Neural cell (in vitro differentiated cells): ENCODE measurements around the gene RBBP7. TPM values are rescaled to one million over a fixed set of nuclear protein-coding genes. Genes with fewer than 3 reads are reported as not detected.

Experiments
- H2AFZ ChIP-seq: fragments of 200-600, 300-800 bp; sonication (generic), shearing (Covaris generic); 2 replicates; pipeline ENCODE4 v1.6.0; 2014; ENCODE audit warnings: low read depth, mild to moderate bottlenecking, antibody characterized with exemption, low read length, moderate library complexity
- H3F3A ChIP-seq: fragments of 200-600 bp; shearing (Covaris generic); 2 replicates; pipeline ENCODE4 v1.6.1; 2016; ENCODE audit warnings: mild to moderate bottlenecking, moderate library complexity, mixed read lengths, antibody characterized with exemption, low read length; ENCODE audit not compliant: insufficient read depth, poor library complexity, severe bottlenecking
- H3K27ac ChIP-seq: fragments of 200-600, 300-800 bp; sonication (generic), shearing (Covaris generic); 2 replicates; pipeline ENCODE4 v1.5.1; 2014; ENCODE audit warnings: mild to moderate bottlenecking, low read length, moderate library complexity
- H3K27me3 ChIP-seq: fragments of 300-800, 200-600 bp; sonication (generic), shearing (Covaris generic); 2 replicates; pipeline ENCODE4 v1.6.0; 2014; ENCODE audit warnings: mild to moderate bottlenecking, low read depth, low read length, moderate library complexity; ENCODE audit not compliant: insufficient read depth
- H3K36me3 ChIP-seq: fragments of 300-800, 200-600 bp; sonication (generic), shearing (Covaris generic); 2 replicates; pipeline ENCODE4 v1.5.1; 2014; ENCODE audit warnings: mild to moderate bottlenecking, antibody characterized with exemption, low read length, moderate library complexity; ENCODE audit not compliant: insufficient read depth
- H3K4me2 ChIP-seq: fragments of 300-800, 200-600 bp; sonication (generic), shearing (Covaris generic); 2 replicates; pipeline ENCODE4 v1.6.0; 2014; ENCODE audit warnings: mild to moderate bottlenecking, low read length
- H3K4me3 ChIP-seq: fragments of 300-800, 200-600 bp; sonication (generic), shearing (Covaris generic); 2 replicates; pipeline ENCODE4 v1.5.1; 2014; ENCODE audit warnings: mild to moderate bottlenecking, low read length, moderate library complexity
- H3K79me2 ChIP-seq: fragments of 200-600 bp; shearing (Covaris generic); replicated peaks from 2 replicates; pipeline ENCODE4 v1.6.0; 2014; ENCODE audit warnings: mild to moderate bottlenecking, low read length, moderate library complexity; ENCODE audit not compliant: insufficient read depth
- H3K9ac ChIP-seq: fragments of 300-800, 200-600 bp; sonication (generic), shearing (Covaris generic); 2 replicates; pipeline ENCODE4 v1.6.1; 2016; ENCODE audit warnings: mild to moderate bottlenecking, low read length, mixed read lengths
- H3K9me2 ChIP-seq: fragments of 200-600 bp; shearing (Covaris generic); 2 replicates; pipeline ENCODE4 v1.6.1; 2016; ENCODE audit warnings: mild to moderate bottlenecking, low read length, mixed read lengths; ENCODE audit not compliant: insufficient read depth
- H3K9me3 ChIP-seq: fragments of 200-600, 300-800 bp; sonication (generic), shearing (Covaris generic); 2 replicates; pipeline ENCODE4 v1.6.1; 2016; ENCODE audit warnings: mild to moderate bottlenecking, mixed run types, low read length, moderate library complexity, mixed read lengths
- H4K20me1 ChIP-seq: fragments of 200-600 bp; shearing (Covaris generic); 2 replicates; pipeline ENCODE4 v1.6.1; 2016; ENCODE audit warnings: mild to moderate bottlenecking, mixed run types; ENCODE audit not compliant: insufficient read depth
- CTCF ChIP-seq: fragments of 450-650 bp; IDR thresholded peaks from 2 replicates; pipeline ENCODE4 v1.5.1; 2014; ENCODE audit warnings: antibody characterized with exemption, mild to moderate bottlenecking, moderate library complexity; ENCODE audit not compliant: poor library complexity, severe bottlenecking
- EP300 ChIP-seq: fragments of 450-650 bp; conservative IDR thresholded peaks from 2 replicates; pipeline ENCODE4 v1.6.1; 2014; ENCODE audit warnings: antibody characterized with exemption, mild to moderate bottlenecking, moderate library complexity; ENCODE audit not compliant: poor library complexity, severe bottlenecking
- EZH2 ChIP-seq: fragments of 200-600, 300-800 bp; shearing (Covaris generic), sonication (generic); IDR thresholded peaks from 2 replicates; pipeline ENCODE4 v1.6.1; 2014; ENCODE audit warnings: antibody characterized with exemption, low read length, borderline replicate concordance, mild to moderate bottlenecking; ENCODE audit not compliant: insufficient read depth, poor library complexity, severe bottlenecking
- MXI1 ChIP-seq: fragments of 450-650 bp; conservative IDR thresholded peaks from 2 replicates; pipeline ENCODE4 v1.6.1; 2014; ENCODE audit warnings: antibody characterized with exemption, mild to moderate bottlenecking; ENCODE audit not compliant: poor library complexity, severe bottlenecking
- POLR2AphosphoS5 ChIP-seq: IDR thresholded peaks from 2 replicates; pipeline ENCODE4 v1.6.1; 2012
- RAD21 ChIP-seq: fragments of 450-650 bp; conservative IDR thresholded peaks from 2 replicates; pipeline ENCODE4 v1.6.1; 2014; ENCODE audit warnings: antibody characterized with exemption, mild to moderate bottlenecking, moderate library complexity
- REST ChIP-seq: IDR thresholded peaks from 2 replicates; pipeline ENCODE4 v1.6.1; 2012; ENCODE audit warnings: borderline replicate concordance
- SMC3 ChIP-seq: fragments of 450-650 bp; conservative IDR thresholded peaks from 2 replicates; pipeline ENCODE4 v1.6.1; 2014; ENCODE audit warnings: antibody characterized with exemption, mild to moderate bottlenecking, moderate library complexity; ENCODE audit not compliant: poor library complexity
- TAF1 ChIP-seq: IDR thresholded peaks from 2 replicates; pipeline ENCODE4 v1.6.1; 2012; ENCODE audit warnings: low read depth
- polyA plus RNA-seq: library from polyadenylated mRNA; depleted of rRNA; stranded (reverse); fragments of >200 nt; gene quantifications from 2 replicates; pipeline ENCODE4 v1.2.3, GENCODE V29; 2014

RBBP7 gene
- polyA plus RNA-seq, 1 donor from 2014 or later: 204 TPM

DNA sequence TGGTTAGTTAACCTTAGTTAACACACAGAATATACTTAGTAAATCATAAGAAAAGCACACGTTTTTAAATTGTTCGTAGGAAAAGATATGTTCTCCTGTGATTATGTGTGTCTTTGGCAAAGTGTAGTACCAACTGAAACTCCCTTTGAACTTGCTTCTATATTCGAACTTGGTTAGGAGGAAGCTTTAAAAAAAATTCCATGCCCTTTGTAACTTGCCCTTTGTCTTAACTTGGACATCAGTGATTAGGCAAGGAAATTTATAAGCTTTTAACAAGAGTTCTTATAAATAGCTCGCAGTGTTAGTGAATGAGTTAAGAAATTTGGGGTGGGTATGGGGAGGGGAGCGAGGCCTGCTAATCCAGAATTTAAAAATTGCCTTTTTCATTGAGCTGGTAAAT is 50.5 kb downstream of the RBBP7 start:
- Histone ChIP-seq H3K36me3 (no peaks in the 10 kb centered on the region), H3K9me2 (no peaks in the 10 kb centered on the region), H3K79me2 (no peaks in the 10 kb centered on the region), H4K20me1 (no peaks in the 10 kb centered on the region), H2AFZ (no peak overlapping the region), H3K27ac (no peak overlapping the region), H3F3A (no peaks in the 10 kb centered on the region), H3K9me3 (no peaks in the 10 kb centered on the region), H3K27me3 (no peaks in the 10 kb centered on the region), H3K9ac (no peak overlapping the region), H3K4me3 (no peak overlapping the region), H3K4me2 (no peak overlapping the region)
- TF ChIP-seq SMC3 (no peak), REST (no peak), TAF1 (no peak), CTCF (no peak), RAD21 (no peak), MXI1 (no peak), EZH2 (no peak), POLR2AphosphoS5 (no peak), EP300 (no peak)

- Histone ChIP-seq H4K20me1 (no peaks in the 10 kb centered on the region), H3K4me2 (no peak overlapping the region), H3K36me3 (no peaks in the 10 kb centered on the region), H3K27ac (no peak overlapping the region), H3K9me3 (no peaks in the 10 kb centered on the region), H3K27me3 (no peaks in the 10 kb centered on the region), H2AFZ (no peak overlapping the region), H3K9me2 (no peaks in the 10 kb centered on the region), H3F3A (no peaks in the 10 kb centered on the region), H3K79me2 (no peaks in the 10 kb centered on the region), H3K4me3 (no peak overlapping the region), H3K9ac (no peak overlapping the region)
- TF ChIP-seq EZH2 (no peak), MXI1 (no peak), TAF1 (no peak), RAD21 (no peak), POLR2AphosphoS5 (no peak), REST (no peak), EP300 (no peak), CTCF (no peak), SMC3 (no peak)
These were observed 55.6 kb downstream of the RBBP7 start for GRCh38 chrX:16814597-16814996.
